H1 (cell line): Measurements from ENCODE around the gene TOP3B. TPM values are rescaled to one million over a fixed set of nuclear protein-coding genes. Genes with fewer than 3 reads are reported as not detected.

Experiments used
- CTCF ChIA-PET: fragments of 300-600 bp; sonication (Branson Sonifier 250); formaldehyde crosslinking; loops from one replicate; lab custom pipeline; 2021; ENCODE audit not compliant: partially characterized antibody; lab: Charles Lee
- POLR2A ChIA-PET: fragments of 300-600 bp; sonication (Branson Sonifier 250); formaldehyde crosslinking; loops from one replicate; lab custom pipeline; 2021; ENCODE audit warnings: inconsistent platforms; ENCODE audit not compliant: partially characterized antibody; lab: Charles Lee
- DNase-seq, 2 experiments: peaks; one replicate each; pipeline versions ENCODE4 v3.0.0 to v3.0.0-alpha.2; 2010 to 2022; ENCODE audit warnings: low spot score in 2 of 2, low read depth in 1 of 2, mixed read lengths in 1 of 2
- FAIRE-seq: peaks from 2 replicates; lab custom pipeline; 2011; peaks lifted over from hg19 to GRCh38; lab: Jason Lieb, UNC
- H2AFZ ChIP-seq: 2 replicates; pipeline ENCODE4 v1.8.1; 2012; ENCODE audit warnings: low read length, inconsistent platforms
- H2AK5ac ChIP-seq: 2 replicates; pipeline ENCODE4 v1.6.1; 2013; ENCODE audit warnings: low read depth, low read length
- H2BK120ac ChIP-seq: replicated peaks from 2 replicates; pipeline ENCODE3; 2013; ENCODE audit warnings: low read depth, low read length, inconsistent platforms
- H2BK12ac ChIP-seq: 2 replicates; pipeline ENCODE4 v1.6.1; 2013; ENCODE audit warnings: low read depth, low read length
- H2BK15ac ChIP-seq: 2 replicates; pipeline ENCODE4 v1.6.1; 2013; ENCODE audit warnings: low read length
- H2BK20ac ChIP-seq: 2 replicates; pipeline ENCODE4 v1.6.1; 2013; ENCODE audit warnings: low read length
- H2BK5ac ChIP-seq: 2 replicates; pipeline ENCODE4 v1.6.1; 2013; ENCODE audit warnings: low read depth, low read length
- H3K14ac ChIP-seq: 2 replicates; pipeline ENCODE4 v1.6.1; 2013; ENCODE audit warnings: inconsistent platforms; ENCODE audit not compliant: insufficient read length
- H3K18ac ChIP-seq: 2 replicates; pipeline ENCODE4 v1.6.1; 2013; ENCODE audit warnings: low read length; ENCODE audit errors: extremely low read depth
- H3K23ac ChIP-seq: 2 replicates; pipeline ENCODE4 v1.6.1; 2013; ENCODE audit warnings: inconsistent platforms; ENCODE audit not compliant: insufficient read length
- H3K23me2 ChIP-seq: 2 replicates; pipeline ENCODE4 v1.6.1; 2013; ENCODE audit warnings: low read depth, low read length
- H3K27ac ChIP-seq: 2 replicates; pipeline ENCODE4 v1.6.1; 2011; ENCODE audit warnings: low read depth, low read length, inconsistent platforms
- H3K27me3 ChIP-seq, 4 experiments: replicated peaks in 1 of 4; 1 replicate in 1 of 4; 2 replicates in 3 of 4; pipeline versions ENCODE4 v1.6.1 to v1.8.1; 2011 to 2013; ENCODE audit warnings: low read length in 3 of 4, mild to moderate bottlenecking in 3 of 4, inconsistent platforms in 2 of 4, mixed read lengths in 2 of 4, moderate library complexity in 1 of 4; ENCODE audit not compliant: control insufficient read depth in 3 of 4, insufficient read depth in 3 of 4; ENCODE audit errors: extremely low read depth in 1 of 4
- H3K36me3 ChIP-seq, 4 experiments: 2 replicates each; pipeline versions ENCODE4 v1.6.1 to v1.8.1; 2011 to 2013; ENCODE audit warnings: mild to moderate bottlenecking in 4 of 4, low read length in 3 of 4, moderate library complexity in 2 of 4, control low read depth in 1 of 4, inconsistent platforms in 1 of 4; ENCODE audit not compliant: insufficient read depth in 4 of 4, control insufficient read depth in 2 of 4
- H3K4ac ChIP-seq: replicated peaks from 2 replicates; pipeline ENCODE3; 2013; ENCODE audit warnings: low read length, low read depth, mixed read lengths, inconsistent platforms; ENCODE audit not compliant: insufficient read length
- H3K4me1 ChIP-seq, 4 experiments: replicated peaks in 1 of 4; 1 replicate in 1 of 4; 2 replicates in 3 of 4; pipeline versions ENCODE4 v1.6.1 to v1.8.1; 2011 to 2013; ENCODE audit warnings: low read length in 3 of 4, inconsistent platforms in 2 of 4, mixed read lengths in 1 of 4; ENCODE audit not compliant: insufficient read depth in 4 of 4, control insufficient read depth in 3 of 4
- H3K4me2 ChIP-seq, 2 experiments: 2 replicates each; pipeline versions ENCODE4 v1.6.1 to v1.8.1; 2011 to 2013; ENCODE audit warnings: low read depth in 2 of 2, low read length in 2 of 2, control low read depth in 1 of 2, inconsistent platforms in 1 of 2, mild to moderate bottlenecking in 1 of 2; ENCODE audit not compliant: insufficient read depth in 1 of 2
- H3K4me3 ChIP-seq, 4 experiments: fragments of 200-600, 300-600 bp in 1 of 4; sonication (generic), shearing (Covaris generic), sonication (Bioruptor Twin) in 1 of 4; 2 replicates each; pipeline versions ENCODE4 v1.5.1 to v1.8.1; 2011 to 2016; ENCODE audit warnings: low read length in 4 of 4, low read depth in 3 of 4, control low read depth in 2 of 4, inconsistent platforms in 2 of 4, mild to moderate bottlenecking in 2 of 4, mixed read lengths in 1 of 4, moderate library complexity in 1 of 4; ENCODE audit not compliant: insufficient read depth in 2 of 4; ENCODE audit errors: extremely low read depth in 1 of 4
- H3K56ac ChIP-seq: replicated peaks from 2 replicates; pipeline ENCODE3; 2013; ENCODE audit warnings: low read depth, mild to moderate bottlenecking, mixed read lengths, low read length, inconsistent platforms; ENCODE audit not compliant: insufficient read length
- H3K79me1 ChIP-seq: 2 replicates; pipeline ENCODE4 v1.6.1; 2013; ENCODE audit warnings: low read depth, low read length, control low read depth
- H3K79me2 ChIP-seq, 2 experiments: 2 replicates each; pipeline versions ENCODE4 v1.6.1 to v1.8.1; 2012 to 2013; ENCODE audit warnings: low read length in 2 of 2, mild to moderate bottlenecking in 2 of 2, inconsistent platforms in 1 of 2; ENCODE audit not compliant: insufficient read depth in 2 of 2, control insufficient read depth in 1 of 2
- H3K9ac ChIP-seq, 4 experiments: replicated peaks in 1 of 4; 1 replicate in 1 of 4; 2 replicates in 3 of 4; pipeline versions ENCODE4 v1.6.1 to v1.8.1; 2011 to 2013; ENCODE audit warnings: low read depth in 3 of 4, low read length in 3 of 4, control low read depth in 2 of 4, mild to moderate bottlenecking in 2 of 4, moderate library complexity in 2 of 4, inconsistent platforms in 1 of 4; ENCODE audit errors: extremely low read depth in 1 of 4
- H3K9me3 ChIP-seq, 2 experiments: 2 replicates each; pipeline versions ENCODE4 v1.6.1 to v1.8.1; 2012 to 2013; ENCODE audit warnings: mild to moderate bottlenecking in 2 of 2, moderate library complexity in 2 of 2, control low read depth in 1 of 2, inconsistent platforms in 1 of 2, low read depth in 1 of 2, low read length in 1 of 2, mixed read lengths in 1 of 2; ENCODE audit not compliant: insufficient read depth in 2 of 2
- H4K20me1 ChIP-seq, 2 experiments: replicated peaks in 1 of 2; 2 replicates each; pipeline versions ENCODE3 to v1.8.1; 2011 to 2013; ENCODE audit warnings: inconsistent platforms in 2 of 2, low read length in 2 of 2, mild to moderate bottlenecking in 1 of 2; ENCODE audit not compliant: insufficient read depth in 2 of 2, control insufficient read depth in 1 of 2
- H4K5ac ChIP-seq: 2 replicates; pipeline ENCODE4 v1.6.1; 2013; ENCODE audit warnings: low read length, low read depth, mixed read lengths, inconsistent platforms; ENCODE audit not compliant: insufficient read length
- H4K8ac ChIP-seq: 2 replicates; pipeline ENCODE4 v1.8.0; 2013; ENCODE audit warnings: mild to moderate bottlenecking, moderate library complexity, low read length, inconsistent platforms; ENCODE audit not compliant: insufficient read depth; ENCODE audit errors: extremely low read depth
- H4K91ac ChIP-seq: replicated peaks from 2 replicates; pipeline ENCODE3; 2013; ENCODE audit warnings: low read length, mixed read lengths, inconsistent platforms; ENCODE audit not compliant: insufficient read length
- CEBPB ChIP-seq: IDR thresholded peaks from 2 replicates; pipeline ENCODE4 v1.6.1; 2012; ENCODE audit warnings: low read depth, low read length
- SRF ChIP-seq: IDR thresholded peaks from 2 replicates; pipeline ENCODE4 v1.6.1; 2011; ENCODE audit warnings: mild to moderate bottlenecking, low read depth, low read length, moderate library complexity
- SUZ12 ChIP-seq: fragments of 200-600 bp; sonication (generic); IDR thresholded peaks from 2 replicates; pipeline ENCODE4 v1.6.1; 2012; ENCODE audit warnings: mild to moderate bottlenecking, inconsistent platforms, low read length, moderate library complexity, mixed read lengths
- WGBS, 2 experiments: shearing (Covaris generic) in 1 of 2; methylation state at CpG; one replicate each; pipeline versions ENCODE4 v1.1.6 to v1.1.7; 2013 to 2015; ENCODE audit warnings: low lambda C conversion rate in 2 of 2, mixed read lengths in 2 of 2, inconsistent platforms in 1 of 2, low coverage in 1 of 2, missing lambda C conversion rate in 1 of 2; ENCODE audit not compliant: insufficient replicate concordance in 2 of 2, insufficient coverage in 1 of 2, insufficient read length in 1 of 2; ENCODE audit errors: extremely low coverage in 1 of 2, missing lambda C conversion rate in 1 of 2; 5-methylcytosine and 5-hydroxymethylcytosine counted together
- polyA plus RNA-seq, 7 experiments: library from polyadenylated mRNA; depleted of rRNA in 3 of 7; stranded (reverse) in 5 of 7; unstranded in 2 of 7; fragments of >200 nt in 5 of 7; fragments of 200-250 nt in 2 of 7; gene quantifications; 1 replicate in 5 of 7; 2 replicates in 1 of 7; 4 replicates in 1 of 7; pipeline versions ENCODE4 v1.2.1 to v1.2.3, GENCODE V29; 2011 to 2013; ENCODE audit warnings: missing spikeins in 2 of 7, mixed read lengths in 2 of 7
- total RNA-seq: library from RNA; stranded (reverse); fragmentation: NEBNext Ultra II Directional; extraction: Animal tissue kit (Norgen Biotek cat#: 25700); gene quantifications from 2 replicates; pipeline ENCODE4 v1.2.1, GENCODE V29; 2021

TOP3B gene
- total and polyA plus RNA-seq, 2 of the 8 experiments (the other 6 are each of a cell fraction or from before 2014, with no cell fraction given), result 30.4 to 52.8 TPM

DNA sequence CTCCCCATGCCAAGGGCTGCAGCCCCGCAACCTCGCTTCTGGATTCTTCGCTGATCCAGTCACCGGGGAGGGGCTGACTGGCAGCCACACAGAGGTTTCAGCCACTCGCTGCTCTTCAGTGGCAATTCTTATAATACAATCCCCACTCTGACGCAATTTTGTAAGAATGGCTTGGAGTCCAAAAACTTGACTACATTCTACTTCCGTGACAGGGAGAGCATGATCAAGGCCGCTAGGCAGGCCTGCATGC is 44.8 kb downstream of the TOP3B start:
- H3K36me3 ChIP-seq, result 0 out of 8 replicates have a peak, but pooled peaks cover 0 to 2% (median 0%) of the 10 kb centered on the region in 4 experiments
- H3K79me1 ChIP-seq, result no peaks in the 10 kb centered on the region
- H2AFZ ChIP-seq, result no peak overlapping the region
- FAIRE-seq, result no peak
- no peak overlapping the region for H4K5ac ChIP-seq
- no peaks in the 10 kb centered on the region for H3K79me2 ChIP-seq
- H2BK120ac ChIP-seq, result no peak overlapping the region
- H3K4me2 ChIP-seq, result peak overlapping the region in 1 of 2 experiments; percentile 87; a peak in 2 of 4 replicates
- H3K14ac ChIP-seq, result no peak overlapping the region
- no peak overlapping the region for H2AK5ac ChIP-seq
- H3K23ac ChIP-seq, result no peak overlapping the region
- no peak overlapping the region for H3K27ac ChIP-seq
- no peak overlapping the region for H3K18ac ChIP-seq
- no peaks in the 10 kb centered on the region for H3K27me3 ChIP-seq
- H2BK5ac ChIP-seq, result no peak overlapping the region
- POLR2A ChIA-PET, result interaction anchor here (0.6 to 2.3 kb wide), 9 partner anchors 10 to 272 kb away, joined by 3 to 8 read pairs (median 5); partner anchors contain the start of genes PPIL2, PPM1F and YPEL1
- no peak overlapping the region for H3K9ac ChIP-seq
- H3K4ac ChIP-seq, result no peak overlapping the region
- H4K91ac ChIP-seq, result peak overlapping the region; percentile 47
- CTCF ChIA-PET, result interaction anchor here (0.7 to 7.4 kb wide), 21 partner anchors 10 to 244 kb away, joined by 3 to 60 read pairs (median 5); partner anchors contain the start of gene PPM1F
- no peak overlapping the region for H2BK20ac ChIP-seq
- no peaks in the 10 kb centered on the region for H3K23me2 ChIP-seq
- H3K4me3 ChIP-seq, result peak overlapping the region in 1 of 4 experiments; percentile 77; a peak in 2 of 8 replicates
- H3K56ac ChIP-seq, result no peak overlapping the region
- H4K20me1 ChIP-seq, result peaks cover 0 to 2% of the 10 kb centered on the region in 2 experiments
- H2BK15ac ChIP-seq, result no peak overlapping the region
- no peaks in the 10 kb centered on the region for H3K9me3 ChIP-seq
- no peak overlapping the region for H4K8ac ChIP-seq
- DNase-seq, result no peak
- WGBS, 2 experiments, result 66% methylated on average over 8 of the region's 8 CpGs; no CpG with 5 or more reads in 1 of the 2 experiments
- H3K4me1 ChIP-seq, result peaks cover 1 to 7% (median 2%) of the 10 kb centered on the region in 4 experiments; a peak in 5 of 7 replicates
- TF ChIP-seq CEBPB (0 out of 2 replicates have a peak, but pooled peaks have one; percentile 1), SUZ12 (0 out of 2 replicates have a peak, but pooled peaks have one; percentile 4), SRF (no peak)
- H2BK12ac ChIP-seq, result no peak overlapping the region
